Right renal pelvis (tissue), 4 donors: ENCODE data around the gene TBC1D2. TPM values are rescaled to one million over a fixed set of nuclear protein-coding genes. Genes with fewer than 3 reads are reported as not detected.
"Not testable (repeated sequence)": the region's sequence is repeated elsewhere in the genome, so short reads cannot be mapped to it uniquely, and the experiment has no call there.

Experiments
- DNase-seq, 4 donors: peaks; one replicate each; pipeline ENCODE4 v3.0.0-alpha.2; 2013; ENCODE audit warnings: low read depth in 4 of 4, low spot score in 3 of 4, missing footprints in 1 of 4
- polyA plus RNA-seq, 4 donors: library from polyadenylated mRNA; unstranded; fragments of 120-200 nt; gene quantifications; one replicate each; pipeline ENCODE4 v1.2.1, GENCODE V29; 2013; ENCODE audit not compliant: insufficient read length in 4 of 4

Gene TBC1D2
- polyA plus RNA-seq, 4 donors: 3.3 to 3.9 (median 3.6) TPM

GRCh38 chr9:98272083-98272482 lies 16.6 kb upstream of the TBC1D2 start:
- no peak for DNase-seq

- no peak for DNase-seq
These were observed 16.0 kb upstream of the TBC1D2 start for GRCh38 chr9:98271479-98271878.

- DNase-seq: not testable (repeated sequence)
These were observed 14.8 kb upstream of the TBC1D2 start for GRCh38 chr9:98270284-98270683.

- not testable (repeated sequence) for DNase-seq
These were observed 14.2 kb upstream of the TBC1D2 start for GRCh38 chr9:98269652-98270051.

GRCh38 chr9:98267556-98267955 lies 12.1 kb upstream of the TBC1D2 start:
- DNase-seq: not testable (repeated sequence)

- DNase-seq: no peak
These were observed 9.1 kb upstream of the TBC1D2 start for GRCh38 chr9:98264516-98264915.

GRCh38 chr9:98263482-98264357 lies 8.3 kb upstream of the TBC1D2 start:
- peak in 3 of 4 donors; percentile 49 to 63 (median 63) for DNase-seq

GRCh38 chr9:98263080-98263479 lies 7.6 kb upstream of the TBC1D2 start:
- no peak for DNase-seq

- no peak for DNase-seq
These were observed 6.6 kb upstream of the TBC1D2 start for GRCh38 chr9:98262056-98262455.

- no peak for DNase-seq
These were observed 5.2 kb upstream of the TBC1D2 start for GRCh38 chr9:98260635-98261034.

- no peak for DNase-seq
These were observed 4.3 kb upstream of the TBC1D2 start for GRCh38 chr9:98259791-98260190.

GRCh38 chr9:98256756-98257155 lies 1.3 kb upstream of the TBC1D2 start:
- peak in 1 of 4 donors; percentile 23 for DNase-seq

GRCh38 chr9:98255061-98255577 lies 330 bp downstream of the TBC1D2 start:
- no peak for DNase-seq

GRCh38 chr9:98254228-98255060 lies 1.0 kb downstream of the TBC1D2 start:
- DNase-seq: no peak

GRCh38 chr9:98253565-98253964 lies 1.9 kb downstream of the TBC1D2 start:
- no peak for DNase-seq

- no peak for DNase-seq
These were observed 3.9 kb downstream of the TBC1D2 start for GRCh38 chr9:98251551-98251950.

- DNase-seq: no peak
These were observed 5.7 kb downstream of the TBC1D2 start for GRCh38 chr9:98249771-98250170.

- DNase-seq: no peak
These were observed 6.5 kb downstream of the TBC1D2 start for GRCh38 chr9:98248737-98249474.

- DNase-seq: no peak
These were observed 7.4 kb downstream of the TBC1D2 start for GRCh38 chr9:98247831-98248657.

GRCh38 chr9:98242426-98242825 lies 13.0 kb downstream of the TBC1D2 start:
- no peak for DNase-seq
